Mucosa of descending colon (tissue), 3 donors: ENCODE results near the gene IL6. TPM values are rescaled to one million over a fixed set of nuclear protein-coding genes. Genes with fewer than 3 reads are reported as not detected.
"Not testable (repeated sequence)": the region's sequence is repeated elsewhere in the genome, so short reads cannot be mapped to it uniquely, and the experiment has no call there.

Experiments
- ATAC-seq: fragments of 200-7000 bp; cut with Tn5 transposase; one replicate; pipeline ENCODE4 v1.9.1; 2020; ENCODE audit warnings: mild to moderate bottlenecking, moderate library complexity
- DNase-seq, 3 donors: peaks; one replicate each; pipeline ENCODE4 v3.0.0-alpha.2; 2020
- H3K36me3 ChIP-seq: fragments of 200-600 bp; one replicate; pipeline ENCODE4 v1.8.0; 2021; ENCODE audit warnings: low read depth, mild to moderate bottlenecking
- H3K4me1 ChIP-seq: fragments of 200-600 bp; one replicate; pipeline ENCODE4 v1.8.0; 2021; ENCODE audit warnings: low read depth, mild to moderate bottlenecking
- H3K4me3 ChIP-seq: fragments of 200-600 bp; one replicate; pipeline ENCODE4 v1.8.0; 2021; ENCODE audit warnings: mild to moderate bottlenecking
- H3K9me3 ChIP-seq: fragments of 200-600 bp; one replicate; pipeline ENCODE4 v1.8.0; 2021; ENCODE audit warnings: mild to moderate bottlenecking
- CTCF ChIP-seq: fragments of 200-600 bp; IDR thresholded peaks from one replicate; pipeline ENCODE4 v1.8.0; 2022; ENCODE audit warnings: antibody characterized with exemption, mild to moderate bottlenecking
- intact Hi-C, 2 donors: fragments of 100-400 bp; cut with DNase I in 1 of 2; cut with micrococcal nuclease in 1 of 2; formaldehyde crosslinking; loops; one replicate each; pipeline versions ENCODE4 v1.11.0 to v1.11.1; 2022; cut with DNase I, micrococcal nuclease
- total RNA-seq, 3 donors: library from RNA; stranded (reverse); fragmentation: NEBNext Ultra II Directional in 2 of 3; extraction: Animal tissue kit (Norgen Biotek cat#: 25700) in 2 of 3; gene quantifications; one replicate each; pipeline versions ENCODE4 v1.2.1 to v1.2.4, GENCODE V29; 2021 to 2023
- donor health status: DM: no; HTN: no; CAD: no; lungs with moderate emphysema.
- donor health status: DM: no; HTN: no; CAD: no.
- donor health status: DM: no; HTN: yes; CAD: no.

Gene IL6
- total RNA-seq, 3 donors from 2014 or later = 0.53 to 2.2 TPM; not detected in 1

- Histone ChIP-seq H3K4me3 (no peak overlapping the region), H3K4me1 (no peaks in the 10 kb centered on the region), H3K36me3 (no peaks in the 10 kb centered on the region), H3K9me3 (no peaks in the 10 kb centered on the region)
- TF ChIP-seq CTCF = no peak
- ATAC-seq = no peak
- intact Hi-C loops = no loop called here
- DNase-seq = no peak
These were observed 44.9 kb upstream of the IL6 start for GRCh38 chr7:22681852-22682657.

GRCh38 chr7:22683379-22683778 is 43.6 kb upstream of the IL6 start:
- Histone ChIP-seq H3K4me3 (no peak overlapping the region), H3K4me1 (no peaks in the 10 kb centered on the region), H3K36me3 (no peaks in the 10 kb centered on the region), H3K9me3 (no peaks in the 10 kb centered on the region)
- ATAC-seq (no peak), DNase-seq (no peak)
- no peak for TF ChIP-seq CTCF
- intact Hi-C loops = no loop called here

- ATAC-seq (no peak), DNase-seq (no peak)
- Histone ChIP-seq H3K9me3 (no peaks in the 10 kb centered on the region), H3K4me1 (no peaks in the 10 kb centered on the region), H3K4me3 (no peak overlapping the region), H3K36me3 (no peaks in the 10 kb centered on the region)
- TF ChIP-seq CTCF = no peak
- intact Hi-C loops = no loop called here
These were observed 40.4 kb upstream of the IL6 start for GRCh38 chr7:22686620-22687019.

GRCh38 chr7:22688084-22688483 is 38.9 kb upstream of the IL6 start:
- Histone ChIP-seq H3K4me3 (no peak overlapping the region), H3K9me3 (no peaks in the 10 kb centered on the region), H3K36me3 (no peaks in the 10 kb centered on the region), H3K4me1 (no peaks in the 10 kb centered on the region)
- intact Hi-C loops = no loop called here
- no peak for DNase-seq
- TF ChIP-seq CTCF = no peak
- ATAC-seq = no peak

GRCh38 chr7:22688934-22689333 is 38.1 kb upstream of the IL6 start:
- H3K4me3 ChIP-seq, DNase-seq, H3K9me3 ChIP-seq, H3K4me1 ChIP-seq, intact Hi-C loops, H3K36me3 ChIP-seq, ATAC-seq: not testable (repeated sequence)

GRCh38 chr7:22694597-22695207 is 32.3 kb upstream of the IL6 start:
- TF ChIP-seq CTCF = no peak
- intact Hi-C loops = no loop called here
- Histone ChIP-seq H3K4me1 (no peaks in the 10 kb centered on the region), H3K36me3 (no peaks in the 10 kb centered on the region), H3K9me3 (no peaks in the 10 kb centered on the region), H3K4me3 (no peak overlapping the region)
- no peak for DNase-seq
- ATAC-seq = peak; percentile 29
